Thymus (tissue), 11 donors: Measurements from ENCODE around the gene BBX. TPM values are rescaled to one million over a fixed set of nuclear protein-coding genes. Genes with fewer than 3 reads are reported as not detected.
A peak's percentile ranks its signal among the peaks of the same experiment; 100 is the strongest.
"Not testable (repeated sequence)": the region's sequence is repeated elsewhere in the genome, so short reads cannot be mapped to it uniquely, and the experiment has no call there.

Experiments used
- DNase-seq, 9 donors: peaks; one replicate each; pipeline ENCODE4 v3.0.0-alpha.2; 2013; ENCODE audit warnings: low spot score in 9 of 9, low read depth in 6 of 9, missing footprints in 1 of 9
- H3K27ac ChIP-seq, 2 donors: one replicate each; pipeline ENCODE4 v1.5.1; 2013; ENCODE audit warnings: control low read depth in 1 of 2, low read depth in 1 of 2, low read length in 1 of 2, mild to moderate bottlenecking in 1 of 2, moderate library complexity in 1 of 2
- H3K27me3 ChIP-seq, 2 donors: one replicate each; pipeline ENCODE4 v1.5.1; 2013; ENCODE audit warnings: low read length in 1 of 2; ENCODE audit not compliant: control insufficient read depth in 2 of 2, insufficient read depth in 1 of 2
- H3K36me3 ChIP-seq, 2 donors: one replicate each; pipeline ENCODE4 v1.5.1; 2013; ENCODE audit warnings: low read length in 1 of 2, mild to moderate bottlenecking in 1 of 2, moderate library complexity in 1 of 2; ENCODE audit not compliant: control insufficient read depth in 2 of 2, insufficient read depth in 2 of 2
- H3K4me1 ChIP-seq, 2 donors: one replicate each; pipeline ENCODE4 v1.5.1; 2013; ENCODE audit warnings: low read length in 2 of 2; ENCODE audit not compliant: control insufficient read depth in 2 of 2, insufficient read depth in 2 of 2
- H3K4me3 ChIP-seq, 2 donors: one replicate each; pipeline ENCODE4 v1.5.1; 2013; ENCODE audit warnings: low read length in 2 of 2, control low read depth in 1 of 2, mild to moderate bottlenecking in 1 of 2
- H3K9me3 ChIP-seq, 2 donors: one replicate each; pipeline ENCODE4 v1.5.1; 2013; ENCODE audit warnings: low read length in 1 of 2, mild to moderate bottlenecking in 1 of 2; ENCODE audit not compliant: control insufficient read depth in 2 of 2, insufficient read depth in 1 of 2
- WGBS: extraction: QIAGEN DNeasy Blood & Tissue Kit; methylation state at CpG from one replicate; pipeline ENCODE4 v1.1.7; 2013; 5-methylcytosine and 5-hydroxymethylcytosine counted together
- polyA plus RNA-seq: library from polyadenylated mRNA; stranded (reverse); fragments of 200-250 nt; gene quantifications from one replicate; pipeline ENCODE4 v1.2.3, GENCODE V29; 2013
- total RNA-seq: library from RNA; stranded (reverse); fragments of 120-200 nt; gene quantifications from one replicate; pipeline ENCODE4 v1.2.4, GENCODE V29; 2013
- donor health status: healthy.

The BBX gene
- total and polyA plus RNA-seq, 2 donors = 8.9 to 31.3 TPM

GRCh38 chr3:107557743-107558142, 35.0 kb downstream of the BBX start:
- Histone ChIP-seq H3K36me3 (no peaks in the 10 kb centered on the region), H3K4me1 (no peaks in the 10 kb centered on the region), H3K9me3 (no peaks in the 10 kb centered on the region), H3K4me3 (no peak overlapping the region), H3K27ac (no peak overlapping the region), H3K27me3 (no peaks in the 10 kb centered on the region)
- DNase-seq = no peak
- WGBS = 96% methylated on average over 2 of the region's 2 CpGs

- Histone ChIP-seq H3K9me3 (no peaks in the 10 kb centered on the region), H3K4me1 (no peaks in the 10 kb centered on the region), H3K4me3 (no peak overlapping the region), H3K27ac (no peak overlapping the region), H3K27me3 (no peaks in the 10 kb centered on the region), H3K36me3 (no peaks in the 10 kb centered on the region)
- WGBS = 95% methylated on average over 1 of the region's 1 CpG
- DNase-seq = no peak
Measured at GRCh38 chr3:107560166-107560565, 37.4 kb downstream of the BBX start.

- 96% methylated on average over 6 of the region's 6 CpGs for WGBS
- DNase-seq = no peak
- Histone ChIP-seq H3K4me3 (no peak overlapping the region), H3K9me3 (no peaks in the 10 kb centered on the region), H3K27me3 (no peaks in the 10 kb centered on the region), H3K27ac (no peak overlapping the region), H3K36me3 (no peaks in the 10 kb centered on the region), H3K4me1 (no peaks in the 10 kb centered on the region)
Measured at GRCh38 chr3:107561980-107562379, 39.2 kb downstream of the BBX start.

- 98% methylated on average over 3 of the region's 3 CpGs for WGBS
Measured at GRCh38 chr3:107562969-107563529, 40.3 kb downstream of the BBX start.

GRCh38 chr3:107565244-107565643, 42.5 kb downstream of the BBX start:
- not testable (repeated sequence) for H3K4me1 ChIP-seq, H3K27ac ChIP-seq, H3K4me3 ChIP-seq, H3K9me3 ChIP-seq, DNase-seq, H3K27me3 ChIP-seq, H3K36me3 ChIP-seq
- WGBS = 98% methylated on average over 7 of the region's 7 CpGs

More at GRCh38 chr3:107562969-107563529, 40.3 kb downstream of the BBX start:
- no peak overlapping the region for H3K4me3 ChIP-seq
- no peaks in the 10 kb centered on the region for H3K27me3 ChIP-seq
- H3K36me3 ChIP-seq = no peaks in the 10 kb centered on the region
- H3K9me3 ChIP-seq = no peaks in the 10 kb centered on the region
- H3K27ac ChIP-seq = no peak overlapping the region
- H3K4me1 ChIP-seq = no peaks in the 10 kb centered on the region
- DNase-seq = no peak

GRCh38 chr3:107571089-107571488, 48.3 kb downstream of the BBX start:
- not testable (repeated sequence) for H3K36me3 ChIP-seq, H3K4me3 ChIP-seq, H3K27me3 ChIP-seq, H3K9me3 ChIP-seq, H3K4me1 ChIP-seq, DNase-seq, H3K27ac ChIP-seq
- 98% methylated on average over 10 of the region's 10 CpGs for WGBS

GRCh38 chr3:107571492-107571891, 48.7 kb downstream of the BBX start:
- not testable (repeated sequence) for H3K27me3 ChIP-seq, H3K27ac ChIP-seq, H3K4me1 ChIP-seq, DNase-seq, H3K4me3 ChIP-seq, H3K36me3 ChIP-seq, H3K9me3 ChIP-seq
- WGBS = 97% methylated on average over 9 of the region's 9 CpGs

GRCh38 chr3:107574650-107575049, 51.9 kb downstream of the BBX start:
- Histone ChIP-seq H3K36me3 (no peaks in the 10 kb centered on the region), H3K4me3 (no peak overlapping the region), H3K27ac (no peak overlapping the region), H3K9me3 (no peaks in the 10 kb centered on the region), H3K4me1 (peaks cover 0 to 3% of the 10 kb centered on the region in 2 donors), H3K27me3 (no peaks in the 10 kb centered on the region)
- peak in 3 of 9 donors; percentile 3 to 36 (median 16) for DNase-seq

- no peaks in the 10 kb centered on the region for H3K36me3 ChIP-seq
- 47% methylated on average over 2 of the region's 2 CpGs for WGBS
- DNase-seq = no peak
- H3K27me3 ChIP-seq = no peaks in the 10 kb centered on the region
- no peaks in the 10 kb centered on the region for H3K9me3 ChIP-seq
- H3K4me3 ChIP-seq = no peak overlapping the region
- H3K27ac ChIP-seq = no peak overlapping the region
- peaks cover 0 to 3% of the 10 kb centered on the region in 2 donors for H3K4me1 ChIP-seq
Measured at GRCh38 chr3:107578091-107578490, 55.3 kb downstream of the BBX start.

GRCh38 chr3:107578523-107578922, 55.8 kb downstream of the BBX start:
- H3K27me3 ChIP-seq = no peaks in the 10 kb centered on the region
- no peak overlapping the region for H3K27ac ChIP-seq
- H3K4me1 ChIP-seq = peaks cover 0 to 3% of the 10 kb centered on the region in 2 donors
- no peaks in the 10 kb centered on the region for H3K36me3 ChIP-seq
- no peak for DNase-seq
- H3K4me3 ChIP-seq = no peak overlapping the region
- H3K9me3 ChIP-seq = no peaks in the 10 kb centered on the region
- WGBS = 90% methylated on average over 3 of the region's 3 CpGs
